Measurements from ENCODE around the gene MDH1.
"Not testable (repeated sequence)": the region's sequence is repeated elsewhere in the genome, so short reads cannot be mapped to it uniquely, and the experiment has no call there.

DNA sequence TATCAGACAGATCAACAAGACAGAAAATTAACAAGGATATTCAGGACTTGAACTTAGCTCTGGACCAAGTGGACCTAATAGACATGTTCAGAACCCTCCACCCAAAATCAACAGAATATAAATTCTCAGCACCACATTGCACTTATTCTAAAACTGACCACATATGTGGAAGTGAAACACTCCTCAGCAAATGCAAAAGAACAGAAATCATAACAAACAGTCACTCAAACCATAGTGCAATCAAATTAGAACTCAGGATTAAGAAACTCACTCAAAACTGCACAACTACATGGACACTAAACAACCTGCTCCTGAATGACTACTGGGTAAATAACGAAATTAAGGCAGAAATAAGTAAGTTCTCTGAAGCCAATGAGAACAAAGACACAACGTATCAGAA lies 35.0 kb downstream of the MDH1 start:
- TF ChIP-seq POLR2A, CTCF (IDR thresholded peaks at IDR 0.05): not testable (repeated sequence)
